Measurements from ENCODE around the gene ZNF197.

DNA sequence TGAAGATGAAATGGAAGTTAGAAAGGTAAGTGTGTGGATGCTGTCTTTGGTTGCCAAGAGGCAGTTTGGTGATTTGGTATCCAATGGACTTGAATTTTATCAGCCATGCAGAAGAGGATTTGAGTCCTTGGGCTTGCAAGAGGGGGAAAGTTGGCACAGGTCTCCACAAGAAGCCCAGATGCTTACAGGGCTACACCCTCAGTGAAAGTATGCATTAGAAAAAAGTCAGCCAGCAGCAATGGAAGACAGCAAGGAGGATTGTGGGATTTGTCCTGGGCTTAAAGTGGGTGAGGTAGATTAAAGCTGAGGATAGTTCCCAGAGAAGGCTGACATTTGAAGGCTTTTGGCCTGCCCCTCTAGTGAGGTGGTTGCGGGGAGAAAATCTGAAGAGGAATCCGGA, 23.1 kb upstream of the ZNF197 start:
- TF ChIP-seq, protein P1, sequence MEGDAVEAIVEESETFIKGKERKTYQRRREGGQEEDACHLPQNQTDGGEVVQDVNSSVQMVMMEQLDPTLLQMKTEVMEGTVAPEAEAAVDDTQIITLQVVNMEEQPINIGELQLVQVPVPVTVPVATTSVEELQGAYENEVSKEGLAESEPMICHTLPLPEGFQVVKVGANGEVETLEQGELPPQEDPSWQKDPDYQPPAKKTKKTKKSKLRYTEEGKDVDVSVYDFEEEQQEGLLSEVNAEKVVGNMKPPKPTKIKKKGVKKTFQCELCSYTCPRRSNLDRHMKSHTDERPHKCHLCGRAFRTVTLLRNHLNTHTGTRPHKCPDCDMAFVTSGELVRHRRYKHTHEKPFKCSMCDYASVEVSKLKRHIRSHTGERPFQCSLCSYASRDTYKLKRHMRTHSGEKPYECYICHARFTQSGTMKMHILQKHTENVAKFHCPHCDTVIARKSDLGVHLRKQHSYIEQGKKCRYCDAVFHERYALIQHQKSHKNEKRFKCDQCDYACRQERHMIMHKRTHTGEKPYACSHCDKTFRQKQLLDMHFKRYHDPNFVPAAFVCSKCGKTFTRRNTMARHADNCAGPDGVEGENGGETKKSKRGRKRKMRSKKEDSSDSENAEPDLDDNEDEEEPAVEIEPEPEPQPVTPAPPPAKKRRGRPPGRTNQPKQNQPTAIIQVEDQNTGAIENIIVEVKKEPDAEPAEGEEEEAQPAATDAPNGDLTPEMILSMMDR (IDR thresholded peaks at IDR 0.05; ENCODE audit: extremely low read depth in 1 of 2, insufficient read depth in 1 of 2, low read depth in 1 of 2, low read length in 2 of 2), result no peak
- TF ChIP-seq POLR2AphosphoS5 (IDR thresholded peaks at IDR 0.05; ENCODE audit: insufficient read depth, low read depth, low read length) (no peak), EZH2 (IDR thresholded peaks at IDR 0.05; ENCODE audit: borderline replicate concordance, low read depth, low read length, severe bottlenecking) (no peak), POLR2A (IDR thresholded peaks at IDR 0.05; ENCODE audit: low read depth, low read length) (no peak), MYC (IDR thresholded peaks at IDR 0.05; ENCODE audit: low read depth, low read length) (no peak), JUN (IDR thresholded peaks at IDR 0.05; ENCODE audit: borderline replicate concordance, insufficient read depth, insufficient read length, low read depth) (no peak), FOS (IDR thresholded peaks at IDR 0.05; ENCODE audit: borderline replicate concordance, insufficient read depth, low read length) (no peak)
- TF ChIP-seq, protein P2, sequence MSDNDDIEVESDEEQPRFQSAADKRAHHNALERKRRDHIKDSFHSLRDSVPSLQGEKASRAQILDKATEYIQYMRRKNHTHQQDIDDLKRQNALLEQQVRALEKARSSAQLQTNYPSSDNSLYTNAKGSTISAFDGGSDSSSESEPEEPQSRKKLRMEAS (IDR thresholded peaks at IDR 0.05; ENCODE audit: insufficient read depth, insufficient read length), result no peak

Data from endothelial cell of umbilical vein (primary cell).